ENCODE data around the gene SNX1. TPM values are rescaled to one million over a fixed set of nuclear protein-coding genes. Genes with fewer than 3 reads are reported as not detected.
A peak's percentile ranks its signal among the peaks of the same experiment; 100 is the strongest.

SNX1 gene
- total and polyA plus RNA-seq, 10 of the 15 experiments (the other 5 are each of a cell fraction or from before 2014, with no cell fraction given), result 17.8 to 115 (median 96.3) TPM

DNA sequence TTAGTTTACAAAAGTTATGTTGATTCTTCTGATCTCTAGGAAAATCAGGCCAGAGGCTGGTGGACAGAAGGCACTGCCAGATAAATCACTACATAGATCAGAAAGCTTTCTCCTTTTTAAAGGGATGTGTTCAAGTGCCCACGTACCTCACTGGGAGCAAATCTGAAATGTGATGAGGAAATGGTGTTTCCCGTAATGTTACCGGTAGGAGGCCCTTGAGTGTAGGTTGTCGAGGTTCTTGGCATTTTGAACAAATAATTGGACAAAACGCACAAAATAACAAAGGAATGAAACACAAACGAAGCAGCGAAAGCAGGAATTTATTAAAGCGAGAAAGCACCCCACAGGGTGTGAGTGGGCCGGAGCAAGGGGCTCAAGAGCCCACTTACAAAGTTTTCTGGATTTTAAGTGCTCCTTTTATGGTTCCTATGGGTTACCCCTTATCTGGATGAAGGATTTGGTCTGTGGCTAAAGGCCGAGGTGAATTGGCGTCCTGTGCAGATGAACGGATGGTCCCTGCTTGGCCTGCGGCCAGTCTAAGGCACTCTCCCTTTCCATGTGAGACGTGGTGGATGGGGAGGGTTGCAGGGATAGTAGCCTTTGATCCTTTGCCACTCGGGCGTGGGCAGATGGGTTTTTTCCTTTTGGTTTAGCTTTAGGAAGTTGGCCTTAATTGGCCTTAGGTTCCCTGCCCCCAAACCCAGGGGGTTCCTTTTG lies 1.0 kb downstream of the SNX1 start:
- BruUV-seq (replicated peaks), result no TSS peak
- ATAC-seq, result no peak
- CTCF ChIA-PET, result interaction anchor here (0.5 to 5.1 kb wide), 5 partner anchors 10 to 741 kb away, joined by 3 to 46 read pairs (median 3); partner anchors contain the start of gene DAPK2
- H2AFZ ChIP-seq (ENCODE audit: control insufficient read depth, low read depth, low read length), result no peak overlapping the region
- intact Hi-C loops (cut with micrococcal nuclease; ENCODE audit: unreplicated experiment) (loop anchor here (10.0 kb wide), 3 partner anchors 288 to 622 kb away; partner anchors contain the start of genes PCLAF, TRIP4 and USP3), in situ Hi-C loops (cut with MboI) (no loop called here)
- H3K36me3 ChIP-seq (ENCODE audit: control insufficient read depth in 2 of 2, insufficient read depth in 2 of 2, low read length in 1 of 2), result no peaks in the 10 kb centered on the region; a peak in 1 of 4 replicates
- SMC1A ChIA-PET (ENCODE audit: uncharacterized antibody, unreplicated experiment), result interaction anchor here (1.2 to 2.9 kb wide), 5 partner anchors 10 to 48 kb away, joined by 3 to 14 read pairs (median 4); no protein-coding TSS in a partner anchor
- DNase-seq (ENCODE audit: low read depth, low spot score), result no peak
- peaks cover 85% of the 10 kb centered on the region for H3K79me2 ChIP-seq (ENCODE audit: control insufficient read depth, insufficient read depth, low read length)
- H3K4me2 ChIP-seq (ENCODE audit: control insufficient read depth, insufficient read depth), result peak overlapping the region; percentile 79
- H3K27ac ChIP-seq (ENCODE audit: control insufficient read depth, insufficient read depth), result peak overlapping the region; percentile 74
- TF ChIP-seq RAD21 (IDR thresholded peaks at IDR 0.05; ENCODE audit: insufficient read depth, low read depth, low read length), result 0 out of 2 replicates have a peak, but pooled peaks have one; percentile 7
- TF ChIP-seq CEBPB (IDR thresholded peaks at IDR 0.05; ENCODE audit: borderline replicate concordance in 1 of 2, low read depth in 2 of 2, low read length in 2 of 2), result no peak
- no peak for TF ChIP-seq CBX5 (IDR thresholded peaks at IDR 0.05; ENCODE audit: low read depth)
- TF ChIP-seq POLR2AphosphoS2 (IDR thresholded peaks at IDR 0.05; ENCODE audit: low read depth, low read length), result no peak
- TF ChIP-seq EZH2 (IDR thresholded peaks at IDR 0.05; ENCODE audit: borderline replicate concordance, control insufficient read depth, low read depth, low read length), result no peak
- TF ChIP-seq RCOR1 (conservative IDR thresholded peaks at IDR 0.05; ENCODE audit: low read depth, low read length), result no peak
- TF ChIP-seq, protein P1, sequence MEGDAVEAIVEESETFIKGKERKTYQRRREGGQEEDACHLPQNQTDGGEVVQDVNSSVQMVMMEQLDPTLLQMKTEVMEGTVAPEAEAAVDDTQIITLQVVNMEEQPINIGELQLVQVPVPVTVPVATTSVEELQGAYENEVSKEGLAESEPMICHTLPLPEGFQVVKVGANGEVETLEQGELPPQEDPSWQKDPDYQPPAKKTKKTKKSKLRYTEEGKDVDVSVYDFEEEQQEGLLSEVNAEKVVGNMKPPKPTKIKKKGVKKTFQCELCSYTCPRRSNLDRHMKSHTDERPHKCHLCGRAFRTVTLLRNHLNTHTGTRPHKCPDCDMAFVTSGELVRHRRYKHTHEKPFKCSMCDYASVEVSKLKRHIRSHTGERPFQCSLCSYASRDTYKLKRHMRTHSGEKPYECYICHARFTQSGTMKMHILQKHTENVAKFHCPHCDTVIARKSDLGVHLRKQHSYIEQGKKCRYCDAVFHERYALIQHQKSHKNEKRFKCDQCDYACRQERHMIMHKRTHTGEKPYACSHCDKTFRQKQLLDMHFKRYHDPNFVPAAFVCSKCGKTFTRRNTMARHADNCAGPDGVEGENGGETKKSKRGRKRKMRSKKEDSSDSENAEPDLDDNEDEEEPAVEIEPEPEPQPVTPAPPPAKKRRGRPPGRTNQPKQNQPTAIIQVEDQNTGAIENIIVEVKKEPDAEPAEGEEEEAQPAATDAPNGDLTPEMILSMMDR (IDR thresholded peaks at IDR 0.05 in 2 of 3, conservative IDR thresholded peaks at IDR 0.05 in 1 of 3; ENCODE audit: control insufficient read depth in 2 of 3, extremely low read depth in 1 of 3, insufficient read depth in 1 of 3, low read depth in 3 of 3, low read length in 3 of 3), result peak in 2 of 3 experiments; percentile 11; a peak in 2 of 6 replicates
- no peaks in the 10 kb centered on the region for H4K20me1 ChIP-seq (ENCODE audit: control insufficient read depth, insufficient read depth)
- POLR2A ChIA-PET, result interaction anchor here (0.5 to 1.9 kb wide), 2 partner anchors 48 to 1454 kb away, joined by 4 to 6 read pairs; no protein-coding TSS in a partner anchor
- peak overlapping the region; percentile 85 for H3K9ac ChIP-seq (ENCODE audit: control insufficient read depth, insufficient read depth, low read length)
- H3K9me3 ChIP-seq (replicated peaks; ENCODE audit: control insufficient read depth, insufficient read depth, low read length), result no peaks in the 10 kb centered on the region
- H3K4me3 ChIP-seq, result peak overlapping the region; percentile 96
- RAD21 ChIA-PET (ENCODE audit: unreplicated experiment), result interaction anchor here (1.1 to 2.6 kb wide), 4 partner anchors 48 to 56 kb away, joined by 3 to 11 read pairs (median 4); no protein-coding TSS in a partner anchor
- peaks cover 19% of the 10 kb centered on the region for H3K4me1 ChIP-seq (ENCODE audit: control insufficient read depth, insufficient read depth, low read length)
- WGBS (ENCODE audit: insufficient coverage, insufficient replicate concordance, low lambda C conversion rate, missing lambda C conversion rate), result 7% methylated on average over 16 of the region's 16 CpGs
- FAIRE-seq, result no peak
- H3K27me3 ChIP-seq (replicated peaks in 1 of 2; ENCODE audit: control insufficient read depth in 2 of 2, insufficient read depth in 2 of 2, low read length in 1 of 2), result no peaks in the 10 kb centered on the region

Data from GM12878 (cell line).